SK-N-SH (cell line): ENCODE measurements around the gene TMEM170A. TPM values are rescaled to one million over a fixed set of nuclear protein-coding genes. Genes with fewer than 3 reads are reported as not detected.

ENCODE experiments used
- CTCF ChIA-PET: fragments of 300-600, 350-600 bp; formaldehyde crosslinking; extraction: SDS; loops from one replicate; lab custom pipeline; 2021; lab: Yijun Ruan, JAX
- POLR2A ChIA-PET: fragments of 350-600 bp; sonication (Branson Sonifier 250); formaldehyde crosslinking; extraction: SDS; loops from one replicate; lab custom pipeline; 2020; ENCODE audit warnings: antibody characterized with exemption, inconsistent platforms; lab: Yijun Ruan, JAX
- DNase-seq: peaks from one replicate; pipeline ENCODE4 v3.0.0; 2012
- H2AFZ ChIP-seq: fragments of 200-600 bp; sonication (generic); 2 replicates; pipeline ENCODE4 v1.8.1; 2016; ENCODE audit warnings: antibody characterized with exemption, mild to moderate bottlenecking, low read depth
- H3F3A ChIP-seq: fragments of 200-600 bp; sonication (generic); replicated peaks from 2 replicates; pipeline ENCODE3; 2016; ENCODE audit warnings: antibody characterized with exemption, mild to moderate bottlenecking; ENCODE audit not compliant: insufficient read depth
- H3K27ac ChIP-seq, 2 experiments: fragments of 200-500 bp in 1 of 2; fragments of 200-600 bp in 1 of 2; sonication (Bioruptor generic) in 1 of 2; sonication (generic), shearing (Covaris generic) in 1 of 2; 2 replicates each; pipeline versions ENCODE4 v1.5.1 to v1.6.1; 2014 to 2016; ENCODE audit warnings: low read depth in 2 of 2, inconsistent platforms in 1 of 2, low read length in 1 of 2, mild to moderate bottlenecking in 1 of 2, mixed read lengths in 1 of 2
- H3K27me3 ChIP-seq: fragments of 200-600 bp; sonication (generic), shearing (Covaris generic); 2 replicates; pipeline ENCODE4 v1.6.1; 2016; ENCODE audit warnings: mixed run types; ENCODE audit not compliant: insufficient read depth
- H3K36me3 ChIP-seq, 2 experiments: fragments of 200-500 bp in 1 of 2; fragments of 200-600 bp in 1 of 2; sonication (Bioruptor generic) in 1 of 2; sonication (generic) in 1 of 2; replicated peaks in 1 of 2; 2 replicates each; pipeline versions ENCODE3 to v1.5.1; 2014 to 2016; ENCODE audit warnings: low read length in 1 of 2, mild to moderate bottlenecking in 1 of 2; ENCODE audit not compliant: insufficient read depth in 2 of 2, control insufficient read depth in 1 of 2
- H3K4me1 ChIP-seq, 2 experiments: fragments of 200-500 bp in 1 of 2; fragments of 200-600 bp in 1 of 2; sonication (Bioruptor generic) in 1 of 2; sonication (generic), shearing (Covaris generic) in 1 of 2; 2 replicates each; pipeline versions ENCODE4 v1.5.1 to v1.6.1; 2014 to 2016; ENCODE audit warnings: low read depth in 1 of 2, low read length in 1 of 2, mixed run types in 1 of 2; ENCODE audit not compliant: insufficient read depth in 2 of 2, control insufficient read depth in 1 of 2
- H3K4me2 ChIP-seq: fragments of 200-600 bp; sonication (generic), shearing (Covaris generic); 2 replicates; pipeline ENCODE4 v1.6.1; 2017; ENCODE audit warnings: mixed run types
- H3K4me3 ChIP-seq, 2 experiments: fragments of 200-500 bp in 1 of 2; fragments of 200-600 bp in 1 of 2; sonication (Bioruptor generic) in 1 of 2; sonication (generic), shearing (Covaris generic) in 1 of 2; 2 replicates each; pipeline versions ENCODE4 v1.5.1 to v1.8.1; 2014 to 2016; ENCODE audit warnings: low read depth in 2 of 2, inconsistent platforms in 1 of 2, low read length in 1 of 2, mild to moderate bottlenecking in 1 of 2, mixed read lengths in 1 of 2, moderate library complexity in 1 of 2
- H3K79me2 ChIP-seq: fragments of 200-600 bp; sonication (generic); 2 replicates; pipeline ENCODE4 v1.8.1; 2017; ENCODE audit warnings: mild to moderate bottlenecking; ENCODE audit not compliant: insufficient read depth
- H3K9ac ChIP-seq: fragments of 200-600 bp; sonication (generic); 2 replicates; pipeline ENCODE4 v1.6.1; 2017; ENCODE audit warnings: mixed run types
- H3K9me2 ChIP-seq: fragments of 200-600 bp; sonication (generic); 2 replicates; pipeline ENCODE4 v1.6.1; 2017; ENCODE audit warnings: mixed run types
- H3K9me3 ChIP-seq: fragments of 200-600 bp; sonication (generic); 2 replicates; pipeline ENCODE4 v1.6.1; 2017; ENCODE audit warnings: mixed run types, mild to moderate bottlenecking, moderate library complexity
- H4K20me1 ChIP-seq: fragments of 200-600 bp; sonication (generic); 2 replicates; pipeline ENCODE4 v1.6.1; 2017; ENCODE audit warnings: mild to moderate bottlenecking, mixed run types; ENCODE audit not compliant: insufficient read depth
- CHD2 ChIP-seq: fragments of 150-350 bp; IDR thresholded peaks from 2 replicates; pipeline ENCODE4 v1.6.1; 2018; ENCODE audit warnings: low read length; ENCODE audit not compliant: partially characterized antibody
- EP300 ChIP-seq, 2 experiments: IDR thresholded peaks; 2 replicates each; pipeline versions ENCODE4 v1.4.0 to v1.6.1; 2012; ENCODE audit warnings: borderline replicate concordance in 1 of 2, low read depth in 1 of 2, low read length in 1 of 2
- FOSL2 ChIP-seq: IDR thresholded peaks from 2 replicates; pipeline ENCODE4 v1.4.0; 2012; ENCODE audit warnings: low read depth, mild to moderate bottlenecking, moderate library complexity, borderline replicate concordance
- FOXJ3 ChIP-seq: sonication (generic); formaldehyde crosslinking; IDR thresholded peaks from 2 replicates; pipeline ENCODE4 v1.5.1; 2020; ENCODE audit warnings: mild to moderate bottlenecking, missing genetic modification reagents
- GABPA ChIP-seq: IDR thresholded peaks from 2 replicates; pipeline ENCODE4 v1.4.0; 2012; ENCODE audit warnings: low read depth, mild to moderate bottlenecking
- GATA2 ChIP-seq: sonication (generic); formaldehyde crosslinking; IDR thresholded peaks from 2 replicates; pipeline ENCODE4 v1.5.0; 2020; ENCODE audit warnings: mild to moderate bottlenecking, missing genetic modification reagents
- IRF3 ChIP-seq: fragments of 150-350 bp; IDR thresholded peaks from 2 replicates; pipeline ENCODE4 v1.6.1; 2016; ENCODE audit warnings: mild to moderate bottlenecking, low read depth, low read length
- MEF2A ChIP-seq: IDR thresholded peaks from 2 replicates; pipeline ENCODE4 v1.4.0; 2012; ENCODE audit warnings: low read depth, borderline replicate concordance
- MXI1 ChIP-seq: IDR thresholded peaks from 2 replicates; pipeline ENCODE4 v1.6.1; 2012; ENCODE audit warnings: mild to moderate bottlenecking, low read depth, low read length, improper control_type of control experiment
- NRF1 ChIP-seq: IDR thresholded peaks from 2 replicates; pipeline ENCODE4 v1.6.1; 2012; ENCODE audit warnings: low read depth, mild to moderate bottlenecking, low read length
- POLR2AphosphoS5 ChIP-seq: IDR thresholded peaks from 2 replicates; pipeline ENCODE4 v1.6.1; 2012; ENCODE audit warnings: low read depth, low read length
- RAD21 ChIP-seq: IDR thresholded peaks from 2 replicates; pipeline ENCODE4 v1.6.1; 2012; ENCODE audit warnings: mild to moderate bottlenecking, low read length
- REST ChIP-seq: IDR thresholded peaks from 2 replicates; pipeline ENCODE4 v1.6.1; 2012; ENCODE audit warnings: mild to moderate bottlenecking, low read depth, low read length, moderate library complexity
- RFX5 ChIP-seq: IDR thresholded peaks from 2 replicates; pipeline ENCODE4 v1.6.1; 2012; ENCODE audit warnings: mild to moderate bottlenecking, improper control_type of control experiment, low read length
- SIN3A ChIP-seq: IDR thresholded peaks from 2 replicates; pipeline ENCODE4 v1.6.1; 2012; ENCODE audit warnings: low read depth, mild to moderate bottlenecking, low read length, moderate library complexity, borderline replicate concordance
- TCF12 ChIP-seq: IDR thresholded peaks from 2 replicates; pipeline ENCODE4 v1.4.0; 2012
- TEAD4 ChIP-seq: IDR thresholded peaks from 2 replicates; pipeline ENCODE4 v1.4.0; 2012; ENCODE audit warnings: mild to moderate bottlenecking, borderline replicate concordance; ENCODE audit not compliant: insufficient read depth
- USF2 ChIP-seq: fragments of 150-350 bp; IDR thresholded peaks from 2 replicates; pipeline ENCODE4 v1.6.1; 2017; ENCODE audit warnings: antibody characterized with exemption, low read length, low read depth, borderline replicate concordance
- ZBTB33 ChIP-seq: IDR thresholded peaks from 2 replicates; pipeline ENCODE4 v1.4.0; 2012; ENCODE audit warnings: low read depth, borderline replicate concordance
- WGBS: methylation state at CpG from one replicate; pipeline ENCODE4 v1.1.6; 2017; ENCODE audit warnings: low lambda C conversion rate; 5-methylcytosine and 5-hydroxymethylcytosine counted together
- polyA plus RNA-seq, 3 experiments: library from polyadenylated mRNA; depleted of rRNA; stranded (reverse); fragments of >200 nt; gene quantifications; 2 replicates each; pipeline ENCODE4 v1.2.3, GENCODE V29; 2012

TMEM170A gene
- polyA plus RNA-seq, 1 of the 3 experiments (the other 2 are of a cell fraction): 9.2 TPM

- no peak for TF ChIP-seq FOSL2
- no peak for TF ChIP-seq TEAD4
- no peak for TF ChIP-seq USF2
- no peak for TF ChIP-seq CHD2
- TF ChIP-seq SIN3A: no peak
- TF ChIP-seq MEF2A: no peak
- no peak for TF ChIP-seq IRF3
- TF ChIP-seq POLR2AphosphoS5: no peak
- TF ChIP-seq GABPA: no peak
- no peak for TF ChIP-seq RFX5
- no peak for TF ChIP-seq MXI1
- TF ChIP-seq FOXJ3 (CRISPR knock-in tag): no peak
- no peak for TF ChIP-seq ZBTB33
Observed at GRCh38 chr16:75491876-75492275, 27.4 kb upstream of the TMEM170A start (continued).

GRCh38 chr16:75488322-75488721 is 23.8 kb upstream of the TMEM170A start:
- no peak overlapping the region for H2AFZ ChIP-seq
- H3K9me3 ChIP-seq: no peaks in the 10 kb centered on the region
- CTCF ChIA-PET: interaction anchor here (1.2 kb wide), 1 partner anchor 9 kb away, joined by 3 read pairs; no protein-coding TSS in a partner anchor
- H3K36me3 ChIP-seq: no peaks in the 10 kb centered on the region
- no peak for DNase-seq
- H3K4me1 ChIP-seq: peaks cover 0 to 7% of the 10 kb centered on the region in 2 experiments; a peak in 1 of 4 replicates
- H3F3A ChIP-seq: no peaks in the 10 kb centered on the region
- H3K9ac ChIP-seq: no peak overlapping the region
- no peaks in the 10 kb centered on the region for H3K27me3 ChIP-seq
- H3K27ac ChIP-seq: no peak overlapping the region
- TF ChIP-seq TEAD4: no peak
- no peak for TF ChIP-seq RAD21
- no peak for TF ChIP-seq ZBTB33
- no peak for TF ChIP-seq NRF1
- no peak for TF ChIP-seq GATA2 (CRISPR knock-in tag)
- no peak for TF ChIP-seq REST
- TF ChIP-seq IRF3: no peak
- no peak for TF ChIP-seq TCF12
- TF ChIP-seq EP300 (IDR thresholded peaks at IDR 0.05; ENCODE audit: borderline replicate concordance in 1 of 2, low read depth in 1 of 2, low read length in 1 of 2): no peak
- TF ChIP-seq, all 33 proteins: peak for 0
- WGBS: 92% methylated on average over 2 of the region's 2 CpGs
- H3K4me3 ChIP-seq: no peak overlapping the region
- H3K79me2 ChIP-seq: no peaks in the 10 kb centered on the region
- H3K9me2 ChIP-seq: no peaks in the 10 kb centered on the region
- POLR2A ChIA-PET: no interaction called here
- no peak overlapping the region for H3K4me2 ChIP-seq
- H4K20me1 ChIP-seq: no peaks in the 10 kb centered on the region
